K562 (cell line): ENCODE measurements around the gene CD2. TPM values are rescaled to one million over a fixed set of nuclear protein-coding genes. Genes with fewer than 3 reads are reported as not detected.

ENCODE experiments used
- COPS2 ChIP-seq: fragments of 450-650 bp; conservative IDR thresholded peaks from 2 replicates; pipeline ENCODE4 v1.6.1; 2016; ENCODE audit warnings: mild to moderate bottlenecking, moderate library complexity
- ESRRB ChIP-seq: fragments of 250-450 bp; sonication (Bioruptor Pico); IDR thresholded peaks from 2 replicates; pipeline ENCODE4 v1.5.0; 2020; ENCODE audit warnings: mild to moderate bottlenecking, moderate library complexity, borderline replicate concordance
- GATA2 ChIP-seq: sonication (generic); formaldehyde crosslinking; IDR thresholded peaks from 2 replicates; pipeline ENCODE4 v1.4.0; 2020; ENCODE audit warnings: mild to moderate bottlenecking, missing genetic modification reagents
- JUN ChIP-seq, 2 experiments: sonication (generic) in 1 of 2; formaldehyde crosslinking in 1 of 2; IDR thresholded peaks; 2 replicates each; pipeline versions ENCODE4 v1.6.1 to v1.8.0; 2012 to 2022; ENCODE audit warnings: borderline replicate concordance in 2 of 2, mild to moderate bottlenecking in 2 of 2, improper control_type of control experiment in 1 of 2, low read depth in 1 of 2, low read length in 1 of 2, missing genetic modification reagents in 1 of 2
- POLR2AphosphoS2 ChIP-seq: IDR thresholded peaks from 2 replicates; pipeline ENCODE4 v1.6.1; 2012; ENCODE audit warnings: low read length, improper control_type of control experiment
- POU5F1 ChIP-seq: fragments of 150-350 bp; IDR thresholded peaks from 2 replicates; pipeline ENCODE4 v1.6.1; 2014; ENCODE audit warnings: borderline replicate concordance, low read length, low read depth, mild to moderate bottlenecking; ENCODE audit not compliant: partially characterized antibody
- TGIF2 ChIP-seq: sonication (generic); formaldehyde crosslinking; IDR thresholded peaks from 2 replicates; pipeline ENCODE4 v1.8.1; 2022; ENCODE audit warnings: mild to moderate bottlenecking, missing genetic modification reagents, moderate library complexity
- ZEB2 ChIP-seq: fragments of 450-650 bp; IDR thresholded peaks from 2 replicates; pipeline ENCODE4 v1.6.1; 2016
- ZNF217 ChIP-seq: sonication (generic); formaldehyde crosslinking; IDR thresholded peaks from 2 replicates; pipeline ENCODE4 v1.8.0; 2022; ENCODE audit warnings: mild to moderate bottlenecking, missing genetic modification reagents
- polyA plus RNA-seq, 8 experiments: library from polyadenylated mRNA; depleted of rRNA in 4 of 8; stranded (reverse) in 5 of 8; unstranded in 3 of 8; fragments of >200 nt; fragmentation: Nextera tagmentation in 2 of 8; fragmentation: Illumina TruSeq in 1 of 8; extraction: Ambion mirVana in 2 of 8; extraction: Trizol in 1 of 8; gene quantifications; 2 replicates each; pipeline versions ENCODE4 v1.2.1 to v1.2.3, GENCODE V29; 2011 to 2014; ENCODE audit warnings: inconsistent platforms in 1 of 8, missing spikeins in 1 of 8
- total RNA-seq, 7 experiments: library from RNA; depleted of rRNA in 6 of 7; stranded (reverse); fragments of >200 nt in 6 of 7; fragmentation: Illumina TruSeq in 2 of 7; extraction: Trizol in 2 of 7; gene quantifications; 2 replicates each; pipeline versions ENCODE4 v1.2.1 to v1.2.3, GENCODE V29; 2011 to 2021; ENCODE audit warnings: low replicate concordance in 1 of 7
- TF ChIP-seq, protein P1 (sequence below), 2 experiments: fragments of 450-650 bp; formaldehyde crosslinking in 1 of 2; IDR thresholded peaks; 2 replicates each; pipeline versions ENCODE4 v1.4.0 to v1.6.1; 2014 to 2020; ENCODE audit warnings: mild to moderate bottlenecking in 2 of 2, borderline replicate concordance in 1 of 2, low read depth in 1 of 2
- TF ChIP-seq, protein P2 (sequence below): sonication (generic); formaldehyde crosslinking; IDR thresholded peaks from 2 replicates; pipeline ENCODE4 v1.9.0; 2022; ENCODE audit warnings: mild to moderate bottlenecking, missing genetic modification reagents
- TF ChIP-seq, protein P3 (sequence below), 2 experiments: fragments of 450-650 bp in 1 of 2; sonication (generic) in 1 of 2; formaldehyde crosslinking in 1 of 2; IDR thresholded peaks in 1 of 2; conservative IDR thresholded peaks in 1 of 2; 2 replicates each; pipeline versions ENCODE4 v1.6.1 to v1.8.1; 2016 to 2023; ENCODE audit warnings: mild to moderate bottlenecking in 2 of 2, moderate library complexity in 2 of 2, inconsistent platforms in 1 of 2, missing genetic modification reagents in 1 of 2
- TF ChIP-seq, protein P4 (sequence below): sonication (generic); formaldehyde crosslinking; IDR thresholded peaks from 2 replicates; pipeline ENCODE4 v1.8.0; 2023; ENCODE audit warnings: mild to moderate bottlenecking, missing genetic modification reagents

Gene CD2
- total and polyA plus RNA-seq, 9 of the 15 experiments (the other 6 are each of a cell fraction or from before 2014, with no cell fraction given), result 0.07 to 0.16 TPM; not detected in 7

DNA sequence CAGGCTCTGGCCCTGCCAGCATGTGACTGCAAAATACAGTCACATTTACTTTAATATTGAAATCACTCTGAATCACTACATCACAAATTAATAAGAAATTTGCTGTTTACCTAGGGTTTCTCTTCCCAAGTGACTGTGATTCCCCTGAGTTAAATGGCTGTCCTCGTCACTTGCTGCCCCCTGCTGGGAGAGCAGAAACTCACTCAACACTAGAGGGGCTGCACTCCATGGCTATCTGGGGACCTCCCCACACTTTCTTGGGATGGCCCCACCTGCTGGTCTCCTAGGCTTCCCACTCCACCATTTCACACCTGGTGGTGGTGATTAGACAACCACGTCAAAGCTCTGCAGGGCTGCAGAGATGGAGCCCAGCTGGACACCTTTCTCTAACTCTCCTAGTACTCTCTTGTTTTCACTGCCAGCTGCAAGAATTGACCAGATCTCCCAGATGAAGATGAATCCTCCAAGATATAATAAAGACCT is 63.4 kb downstream of the CD2 start (continued):
- TF ChIP-seq, protein P1, sequence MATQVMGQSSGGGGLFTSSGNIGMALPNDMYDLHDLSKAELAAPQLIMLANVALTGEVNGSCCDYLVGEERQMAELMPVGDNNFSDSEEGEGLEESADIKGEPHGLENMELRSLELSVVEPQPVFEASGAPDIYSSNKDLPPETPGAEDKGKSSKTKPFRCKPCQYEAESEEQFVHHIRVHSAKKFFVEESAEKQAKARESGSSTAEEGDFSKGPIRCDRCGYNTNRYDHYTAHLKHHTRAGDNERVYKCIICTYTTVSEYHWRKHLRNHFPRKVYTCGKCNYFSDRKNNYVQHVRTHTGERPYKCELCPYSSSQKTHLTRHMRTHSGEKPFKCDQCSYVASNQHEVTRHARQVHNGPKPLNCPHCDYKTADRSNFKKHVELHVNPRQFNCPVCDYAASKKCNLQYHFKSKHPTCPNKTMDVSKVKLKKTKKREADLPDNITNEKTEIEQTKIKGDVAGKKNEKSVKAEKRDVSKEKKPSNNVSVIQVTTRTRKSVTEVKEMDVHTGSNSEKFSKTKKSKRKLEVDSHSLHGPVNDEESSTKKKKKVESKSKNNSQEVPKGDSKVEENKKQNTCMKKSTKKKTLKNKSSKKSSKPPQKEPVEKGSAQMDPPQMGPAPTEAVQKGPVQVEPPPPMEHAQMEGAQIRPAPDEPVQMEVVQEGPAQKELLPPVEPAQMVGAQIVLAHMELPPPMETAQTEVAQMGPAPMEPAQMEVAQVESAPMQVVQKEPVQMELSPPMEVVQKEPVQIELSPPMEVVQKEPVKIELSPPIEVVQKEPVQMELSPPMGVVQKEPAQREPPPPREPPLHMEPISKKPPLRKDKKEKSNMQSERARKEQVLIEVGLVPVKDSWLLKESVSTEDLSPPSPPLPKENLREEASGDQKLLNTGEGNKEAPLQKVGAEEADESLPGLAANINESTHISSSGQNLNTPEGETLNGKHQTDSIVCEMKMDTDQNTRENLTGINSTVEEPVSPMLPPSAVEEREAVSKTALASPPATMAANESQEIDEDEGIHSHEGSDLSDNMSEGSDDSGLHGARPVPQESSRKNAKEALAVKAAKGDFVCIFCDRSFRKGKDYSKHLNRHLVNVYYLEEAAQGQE (IDR thresholded peaks at IDR 0.05; ENCODE audit: borderline replicate concordance), result peak; percentile 94
- TF ChIP-seq, protein P1 (CRISPR knock-in tag; IDR thresholded peaks at IDR 0.05; ENCODE audit: low read depth), result no peak
- TF ChIP-seq COPS2, result no peak
- TF ChIP-seq, protein P2, sequence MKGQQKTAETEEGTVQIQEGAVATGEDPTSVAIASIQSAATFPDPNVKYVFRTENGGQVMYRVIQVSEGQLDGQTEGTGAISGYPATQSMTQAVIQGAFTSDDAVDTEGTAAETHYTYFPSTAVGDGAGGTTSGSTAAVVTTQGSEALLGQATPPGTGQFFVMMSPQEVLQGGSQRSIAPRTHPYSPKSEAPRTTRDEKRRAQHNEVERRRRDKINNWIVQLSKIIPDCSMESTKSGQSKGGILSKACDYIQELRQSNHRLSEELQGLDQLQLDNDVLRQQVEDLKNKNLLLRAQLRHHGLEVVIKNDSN (CRISPR knock-in tag), result no peak
- TF ChIP-seq, protein P3, sequence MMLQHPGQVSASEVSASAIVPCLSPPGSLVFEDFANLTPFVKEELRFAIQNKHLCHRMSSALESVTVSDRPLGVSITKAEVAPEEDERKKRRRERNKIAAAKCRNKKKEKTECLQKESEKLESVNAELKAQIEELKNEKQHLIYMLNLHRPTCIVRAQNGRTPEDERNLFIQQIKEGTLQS (IDR thresholded peaks at IDR 0.05), result no peak
- TF ChIP-seq, protein P3 (CRISPR knock-in tag; conservative IDR thresholded peaks at IDR 0.05), result no peak
- TF ChIP-seq, protein P4, sequence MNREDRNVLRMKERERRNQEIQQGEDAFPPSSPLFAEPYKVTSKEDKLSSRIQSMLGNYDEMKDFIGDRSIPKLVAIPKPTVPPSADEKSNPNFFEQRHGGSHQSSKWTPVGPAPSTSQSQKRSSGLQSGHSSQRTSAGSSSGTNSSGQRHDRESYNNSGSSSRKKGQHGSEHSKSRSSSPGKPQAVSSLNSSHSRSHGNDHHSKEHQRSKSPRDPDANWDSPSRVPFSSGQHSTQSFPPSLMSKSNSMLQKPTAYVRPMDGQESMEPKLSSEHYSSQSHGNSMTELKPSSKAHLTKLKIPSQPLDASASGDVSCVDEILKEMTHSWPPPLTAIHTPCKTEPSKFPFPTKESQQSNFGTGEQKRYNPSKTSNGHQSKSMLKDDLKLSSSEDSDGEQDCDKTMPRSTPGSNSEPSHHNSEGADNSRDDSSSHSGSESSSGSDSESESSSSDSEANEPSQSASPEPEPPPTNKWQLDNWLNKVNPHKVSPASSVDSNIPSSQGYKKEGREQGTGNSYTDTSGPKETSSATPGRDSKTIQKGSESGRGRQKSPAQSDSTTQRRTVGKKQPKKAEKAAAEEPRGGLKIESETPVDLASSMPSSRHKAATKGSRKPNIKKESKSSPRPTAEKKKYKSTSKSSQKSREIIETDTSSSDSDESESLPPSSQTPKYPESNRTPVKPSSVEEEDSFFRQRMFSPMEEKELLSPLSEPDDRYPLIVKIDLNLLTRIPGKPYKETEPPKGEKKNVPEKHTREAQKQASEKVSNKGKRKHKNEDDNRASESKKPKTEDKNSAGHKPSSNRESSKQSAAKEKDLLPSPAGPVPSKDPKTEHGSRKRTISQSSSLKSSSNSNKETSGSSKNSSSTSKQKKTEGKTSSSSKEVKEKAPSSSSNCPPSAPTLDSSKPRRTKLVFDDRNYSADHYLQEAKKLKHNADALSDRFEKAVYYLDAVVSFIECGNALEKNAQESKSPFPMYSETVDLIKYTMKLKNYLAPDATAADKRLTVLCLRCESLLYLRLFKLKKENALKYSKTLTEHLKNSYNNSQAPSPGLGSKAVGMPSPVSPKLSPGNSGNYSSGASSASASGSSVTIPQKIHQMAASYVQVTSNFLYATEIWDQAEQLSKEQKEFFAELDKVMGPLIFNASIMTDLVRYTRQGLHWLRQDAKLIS (CRISPR knock-in tag), result no peak
- 0 out of 2 replicates have a peak, but pooled peaks have one; percentile 29 for TF ChIP-seq JUN (IDR thresholded peaks at IDR 0.05; ENCODE audit: borderline replicate concordance, low read depth, low read length)
- TF ChIP-seq JUN (CRISPR knock-in tag; IDR thresholded peaks at IDR 0.05; ENCODE audit: borderline replicate concordance), result no peak
- TF ChIP-seq GATA2, result no peak
- TF ChIP-seq POLR2AphosphoS2, result no peak
- TF ChIP-seq TGIF2 (CRISPR knock-in tag), result no peak
- peak; percentile 89 for TF ChIP-seq ZEB2
- no peak for TF ChIP-seq ESRRB
- TF ChIP-seq ZNF217 (CRISPR knock-in tag), result no peak
- TF ChIP-seq POU5F1, result peak; percentile 5
